Neural crest cell (in vitro differentiated cells): ENCODE data around the gene MAPKAPK5. TPM values are rescaled to one million over a fixed set of nuclear protein-coding genes. Genes with fewer than 3 reads are reported as not detected.
A peak's percentile ranks its signal among the peaks of the same experiment; 100 is the strongest.

Source experiments
- DNase-seq: peaks from one replicate; pipeline ENCODE4 v3.0.0; 2021; ENCODE audit warnings: low read depth, mixed read lengths, low spot score
- H3K27ac Mint-ChIP-seq: one replicate; pipeline ENCODE4 v1.8.0; 2021; ENCODE audit warnings: mild to moderate bottlenecking, mixed read lengths; ENCODE audit not compliant: unreplicated experiment
- H3K27me3 Mint-ChIP-seq: 2 replicates; pipeline ENCODE4 v1.8.0; 2021; ENCODE audit warnings: low read depth, mild to moderate bottlenecking, mixed read lengths
- H3K36me3 Mint-ChIP-seq: 2 replicates; pipeline ENCODE4 v1.8.0; 2021; ENCODE audit warnings: low read depth, mild to moderate bottlenecking, mixed read lengths
- H3K4me1 Mint-ChIP-seq: 2 replicates; pipeline ENCODE4 v1.8.0; 2021; ENCODE audit warnings: mixed read lengths
- H3K4me3 Mint-ChIP-seq: one replicate; pipeline ENCODE4 v1.8.0; 2021; ENCODE audit warnings: mild to moderate bottlenecking, mixed read lengths
- H3K9me3 Mint-ChIP-seq: 2 replicates; pipeline ENCODE4 v1.8.0; 2021; ENCODE audit warnings: mixed read lengths
- total RNA-seq: library from RNA; stranded (reverse); gene quantifications from 2 replicates; pipeline ENCODE4 v1.2.1, GENCODE V29; 2021
- TF ChIP-seq, protein P1 (sequence below): fragments of 200-600 bp; sonication (generic); conservative IDR thresholded peaks from 2 replicates; pipeline ENCODE4 v1.5.0; 2021; ENCODE audit warnings: antibody characterized with exemption, mild to moderate bottlenecking

MAPKAPK5 gene
- total RNA-seq, 1 donor from 2014 or later: 83.1 TPM

- no peak for DNase-seq
- H3K4me1 Mint-ChIP-seq: peaks cover 31% of the 10 kb centered on the region
- H3K9me3 Mint-ChIP-seq: no peaks in the 10 kb centered on the region
- H3K36me3 Mint-ChIP-seq: peaks cover 16% of the 10 kb centered on the region
- peak overlapping the region; percentile 81 for H3K4me3 Mint-ChIP-seq
- TF ChIP-seq, protein P1, sequence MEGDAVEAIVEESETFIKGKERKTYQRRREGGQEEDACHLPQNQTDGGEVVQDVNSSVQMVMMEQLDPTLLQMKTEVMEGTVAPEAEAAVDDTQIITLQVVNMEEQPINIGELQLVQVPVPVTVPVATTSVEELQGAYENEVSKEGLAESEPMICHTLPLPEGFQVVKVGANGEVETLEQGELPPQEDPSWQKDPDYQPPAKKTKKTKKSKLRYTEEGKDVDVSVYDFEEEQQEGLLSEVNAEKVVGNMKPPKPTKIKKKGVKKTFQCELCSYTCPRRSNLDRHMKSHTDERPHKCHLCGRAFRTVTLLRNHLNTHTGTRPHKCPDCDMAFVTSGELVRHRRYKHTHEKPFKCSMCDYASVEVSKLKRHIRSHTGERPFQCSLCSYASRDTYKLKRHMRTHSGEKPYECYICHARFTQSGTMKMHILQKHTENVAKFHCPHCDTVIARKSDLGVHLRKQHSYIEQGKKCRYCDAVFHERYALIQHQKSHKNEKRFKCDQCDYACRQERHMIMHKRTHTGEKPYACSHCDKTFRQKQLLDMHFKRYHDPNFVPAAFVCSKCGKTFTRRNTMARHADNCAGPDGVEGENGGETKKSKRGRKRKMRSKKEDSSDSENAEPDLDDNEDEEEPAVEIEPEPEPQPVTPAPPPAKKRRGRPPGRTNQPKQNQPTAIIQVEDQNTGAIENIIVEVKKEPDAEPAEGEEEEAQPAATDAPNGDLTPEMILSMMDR: no peak
- peaks cover 2% of the 10 kb centered on the region for H3K27me3 Mint-ChIP-seq
- H3K27ac Mint-ChIP-seq: no peak overlapping the region
Observed at GRCh38 chr12:111838353-111838752, 3.7 kb upstream of the MAPKAPK5 start.

DNA sequence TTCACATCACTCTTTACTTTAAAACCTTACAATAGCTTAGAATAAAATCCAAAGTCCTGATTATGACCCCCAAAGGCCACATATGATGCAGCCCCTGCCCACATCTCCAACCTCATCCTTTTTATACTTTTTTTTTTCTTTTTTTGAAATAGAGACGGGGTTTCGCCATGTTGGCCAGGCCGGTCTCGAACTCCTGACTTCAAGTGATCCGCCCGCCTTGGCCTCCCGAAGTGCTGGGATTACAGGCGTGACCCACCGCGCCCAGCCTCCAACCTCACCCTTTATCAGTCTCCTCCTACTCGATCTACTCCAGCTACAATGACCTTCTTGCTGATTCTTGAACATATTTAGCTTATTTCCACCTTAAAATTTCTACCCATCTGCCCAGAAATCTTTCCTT is 1.2 kb upstream of the MAPKAPK5 start:
- Mint-ChIP-seq H3K4me1 (peaks cover 40% of the 10 kb centered on the region), H3K9me3 (no peaks in the 10 kb centered on the region), H3K36me3 (peaks cover 21% of the 10 kb centered on the region), H3K27me3 (no peaks in the 10 kb centered on the region), H3K27ac (peak overlapping the region; percentile 98), H3K4me3 (peak overlapping the region; percentile 98)
- no peak for DNase-seq
- TF ChIP-seq, protein P1: no peak

DNA sequence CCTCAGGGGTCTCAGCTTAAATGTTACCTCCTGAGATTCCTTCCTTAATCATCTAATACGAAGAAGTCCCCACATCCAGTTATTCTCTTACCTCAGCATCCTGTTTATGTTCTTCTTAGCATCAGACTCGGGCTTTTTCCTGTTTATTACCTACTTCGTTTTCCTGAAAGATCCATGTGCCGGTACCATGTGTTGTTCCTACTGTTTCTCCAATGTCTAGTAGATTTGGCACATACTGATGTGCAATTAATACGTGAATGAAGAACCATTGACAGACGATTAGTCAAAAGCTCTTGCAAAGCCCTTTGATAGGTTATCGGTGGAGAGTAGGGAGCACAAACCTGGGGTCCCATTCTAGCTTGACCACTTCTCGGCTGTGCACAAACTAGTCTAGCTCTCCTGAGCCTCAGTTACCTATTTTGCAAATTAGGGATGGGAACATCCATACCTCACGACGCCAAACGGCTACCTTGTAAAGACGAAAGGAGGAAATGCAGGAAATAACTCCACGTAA is 735 bp upstream of the MAPKAPK5 start:
- H3K4me1 Mint-ChIP-seq: peaks cover 39% of the 10 kb centered on the region
- TF ChIP-seq, protein P1: no peak

DNA sequence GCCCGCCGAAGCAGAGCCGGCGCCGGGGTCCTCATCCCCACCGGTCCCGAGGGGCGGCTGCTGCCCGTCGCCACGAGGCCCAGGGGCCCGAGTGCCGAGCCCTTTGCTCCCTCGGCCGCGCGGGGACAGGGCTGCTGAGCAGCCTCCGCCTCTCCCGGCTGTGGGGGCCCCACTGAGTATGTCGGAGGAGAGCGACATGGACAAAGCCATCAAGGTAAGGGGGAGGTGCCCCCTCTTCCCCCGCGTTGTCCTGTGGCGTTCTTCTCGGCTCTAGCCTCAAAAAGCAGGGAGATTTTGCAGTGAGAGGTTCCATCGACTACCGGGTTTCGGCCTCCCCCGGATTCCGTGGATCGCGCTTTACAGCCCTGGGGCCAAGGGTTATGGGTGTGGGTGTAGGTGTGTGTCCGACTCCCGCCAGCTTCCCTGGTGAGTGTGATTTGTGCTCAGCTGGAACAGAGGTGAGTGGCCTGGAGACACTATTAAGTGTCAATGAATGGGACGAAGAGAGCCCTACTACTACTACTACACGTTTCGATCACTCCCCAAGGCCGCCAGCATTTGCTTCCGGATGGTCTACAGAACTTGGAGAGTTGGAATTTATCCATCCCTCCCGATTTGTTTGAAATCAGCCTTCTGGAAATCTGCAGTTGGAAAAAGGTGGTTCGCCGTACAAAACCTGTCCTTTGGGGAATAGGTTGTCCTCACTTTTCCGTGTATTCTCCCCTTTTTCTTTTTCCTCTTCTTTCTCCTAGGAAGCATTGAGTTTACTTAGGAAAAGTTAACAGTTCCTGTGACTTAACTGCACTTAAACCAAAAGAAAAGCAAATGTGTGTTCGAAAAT is 748 bp downstream of the MAPKAPK5 start:
- H3K4me1 Mint-ChIP-seq: peaks cover 36% of the 10 kb centered on the region
- no peak for DNase-seq
- H3K4me3 Mint-ChIP-seq: peak overlapping the region; percentile 98

More for the DNA sequence above, 735 bp upstream of the MAPKAPK5 start:
- Mint-ChIP-seq H3K27ac (peak overlapping the region; percentile 98), H3K4me3 (peak overlapping the region; percentile 98), H3K27me3 (no peaks in the 10 kb centered on the region), H3K36me3 (peaks cover 21% of the 10 kb centered on the region), H3K9me3 (no peaks in the 10 kb centered on the region)
- no peak for DNase-seq

DNA sequence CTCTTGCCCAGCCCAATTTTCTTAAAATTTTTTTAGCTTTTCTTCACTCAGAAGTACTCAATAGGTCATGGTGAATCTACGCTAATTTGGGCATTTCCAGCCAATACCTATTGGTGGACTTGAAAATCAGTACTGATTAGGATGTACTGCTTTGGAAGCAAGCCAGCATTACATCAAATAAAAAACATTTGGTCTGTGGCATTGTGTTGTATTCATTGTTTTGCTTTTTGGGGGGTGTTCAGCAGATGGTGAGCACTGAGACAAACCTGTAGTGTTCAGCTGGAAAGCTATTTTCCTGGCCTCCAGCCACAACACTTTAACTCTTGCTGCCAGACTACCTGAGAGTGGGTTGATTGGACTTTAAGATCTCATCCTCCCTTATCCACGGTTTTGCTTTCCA is 4.0 kb downstream of the MAPKAPK5 start:
- Mint-ChIP-seq H3K4me1 (peaks cover 21% of the 10 kb centered on the region), H3K36me3 (peaks cover 20% of the 10 kb centered on the region), H3K27ac (no peak overlapping the region), H3K4me3 (peak overlapping the region; percentile 61), H3K27me3 (no peaks in the 10 kb centered on the region), H3K9me3 (peaks cover 2% of the 10 kb centered on the region)
- DNase-seq: no peak
- TF ChIP-seq, protein P1: no peak

More for the DNA sequence above, 748 bp downstream of the MAPKAPK5 start:
- Mint-ChIP-seq H3K27ac (peak overlapping the region; percentile 99), H3K27me3 (no peaks in the 10 kb centered on the region), H3K36me3 (peaks cover 23% of the 10 kb centered on the region), H3K9me3 (peaks cover 2% of the 10 kb centered on the region)
- TF ChIP-seq, protein P1: no peak
